Epithelial cell of esophagus (primary cell): ENCODE results near the gene FGD5.

Source experiments
- DNase-seq: peaks from one replicate; pipeline ENCODE4 v3.0.0; 2010; ENCODE audit warnings: low read depth
- H3K4me3 ChIP-seq: 2 replicates; pipeline ENCODE4 v1.5.1; 2011; ENCODE audit warnings: mild to moderate bottlenecking, low read length, control low read depth
- TF ChIP-seq, protein P1 (sequence below): IDR thresholded peaks from 2 replicates; pipeline ENCODE4 v1.5.1; 2011; ENCODE audit warnings: low read depth, mild to moderate bottlenecking, low read length, control low read depth, inconsistent platforms; ENCODE audit not compliant: insufficient read depth; ENCODE audit errors: missing control alignments

Gene FGD5

DNA sequence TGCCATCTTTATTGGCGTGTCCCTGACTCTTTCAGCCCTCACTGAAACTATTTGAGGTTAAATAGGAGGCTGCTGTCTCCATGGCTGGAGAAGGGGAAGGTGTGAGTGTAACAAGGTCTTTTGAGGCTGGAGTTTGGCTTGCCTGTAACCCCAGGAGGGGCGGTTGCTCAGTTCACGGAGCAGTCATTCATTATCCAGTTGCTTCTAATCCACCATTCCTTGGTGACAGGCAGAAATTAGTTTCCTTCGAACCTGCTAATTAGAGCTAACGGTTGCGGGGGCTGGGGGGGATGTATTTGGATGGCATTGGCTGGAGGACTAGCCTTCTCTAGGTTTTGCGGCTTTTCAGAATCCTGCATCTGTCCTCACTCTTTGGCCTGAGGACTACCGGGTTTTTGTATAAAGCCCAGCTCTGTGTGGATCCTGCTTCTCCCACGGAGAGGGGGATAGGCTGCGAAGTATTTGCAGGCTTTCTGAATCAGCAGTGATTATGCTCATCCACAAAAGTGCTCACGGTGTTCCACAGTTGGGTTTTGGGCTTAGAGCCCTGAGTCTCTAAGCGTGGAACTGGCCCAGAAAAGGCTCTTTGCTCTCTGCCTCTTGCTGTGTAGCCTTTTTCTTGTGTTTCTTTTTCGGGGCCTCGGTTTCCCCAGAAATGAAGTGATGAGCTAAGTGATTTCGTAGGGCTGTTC lies 18.6 kb downstream of the FGD5 start:
- H3K4me3 ChIP-seq = no peak overlapping the region
- TF ChIP-seq, protein P1, sequence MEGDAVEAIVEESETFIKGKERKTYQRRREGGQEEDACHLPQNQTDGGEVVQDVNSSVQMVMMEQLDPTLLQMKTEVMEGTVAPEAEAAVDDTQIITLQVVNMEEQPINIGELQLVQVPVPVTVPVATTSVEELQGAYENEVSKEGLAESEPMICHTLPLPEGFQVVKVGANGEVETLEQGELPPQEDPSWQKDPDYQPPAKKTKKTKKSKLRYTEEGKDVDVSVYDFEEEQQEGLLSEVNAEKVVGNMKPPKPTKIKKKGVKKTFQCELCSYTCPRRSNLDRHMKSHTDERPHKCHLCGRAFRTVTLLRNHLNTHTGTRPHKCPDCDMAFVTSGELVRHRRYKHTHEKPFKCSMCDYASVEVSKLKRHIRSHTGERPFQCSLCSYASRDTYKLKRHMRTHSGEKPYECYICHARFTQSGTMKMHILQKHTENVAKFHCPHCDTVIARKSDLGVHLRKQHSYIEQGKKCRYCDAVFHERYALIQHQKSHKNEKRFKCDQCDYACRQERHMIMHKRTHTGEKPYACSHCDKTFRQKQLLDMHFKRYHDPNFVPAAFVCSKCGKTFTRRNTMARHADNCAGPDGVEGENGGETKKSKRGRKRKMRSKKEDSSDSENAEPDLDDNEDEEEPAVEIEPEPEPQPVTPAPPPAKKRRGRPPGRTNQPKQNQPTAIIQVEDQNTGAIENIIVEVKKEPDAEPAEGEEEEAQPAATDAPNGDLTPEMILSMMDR = no peak
- no peak for DNase-seq

DNA sequence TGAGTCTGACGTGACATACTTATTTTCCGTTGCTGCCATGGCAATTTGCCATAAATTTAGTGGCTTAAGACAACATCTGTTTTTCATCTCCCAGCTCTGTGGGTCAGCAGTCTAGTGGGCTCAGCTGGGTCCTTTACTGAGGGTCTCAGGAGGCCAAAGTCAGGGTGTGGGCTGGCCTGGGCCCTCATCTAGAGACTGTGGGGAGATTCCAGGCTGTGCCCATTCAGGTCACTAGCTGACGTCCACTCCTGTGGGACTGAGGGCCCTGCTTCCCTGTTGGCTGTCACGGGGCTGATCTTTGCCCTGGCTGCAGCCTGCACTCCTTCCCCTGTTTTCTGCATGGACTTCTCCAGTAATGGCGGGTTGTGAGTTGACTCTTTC lies 19.1 kb downstream of the FGD5 start:
- no peak overlapping the region for H3K4me3 ChIP-seq
- TF ChIP-seq, protein P1 = no peak
- DNase-seq = no peak

DNA sequence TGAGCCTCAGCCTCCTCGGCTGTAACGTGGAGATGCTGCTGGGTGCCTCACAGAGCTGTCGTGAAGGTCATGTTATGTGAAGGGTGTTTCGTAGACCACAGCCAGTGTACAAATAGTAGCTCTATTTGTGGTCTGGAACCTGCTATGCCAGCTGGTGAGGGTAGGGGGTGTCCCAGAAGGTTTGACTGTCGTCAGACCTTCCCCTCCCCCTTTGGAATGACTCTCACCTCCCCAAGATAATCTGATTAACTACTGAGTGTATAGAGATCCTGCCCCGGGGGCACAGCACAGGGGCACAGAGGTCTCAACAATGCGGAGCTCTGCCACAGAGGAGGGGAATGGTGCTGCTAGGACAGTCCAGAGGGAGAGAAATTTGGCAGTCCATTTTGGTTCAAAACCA lies 20.5 kb downstream of the FGD5 start:
- DNase-seq = no peak
- TF ChIP-seq, protein P1 = no peak
- H3K4me3 ChIP-seq = no peak overlapping the region

DNA sequence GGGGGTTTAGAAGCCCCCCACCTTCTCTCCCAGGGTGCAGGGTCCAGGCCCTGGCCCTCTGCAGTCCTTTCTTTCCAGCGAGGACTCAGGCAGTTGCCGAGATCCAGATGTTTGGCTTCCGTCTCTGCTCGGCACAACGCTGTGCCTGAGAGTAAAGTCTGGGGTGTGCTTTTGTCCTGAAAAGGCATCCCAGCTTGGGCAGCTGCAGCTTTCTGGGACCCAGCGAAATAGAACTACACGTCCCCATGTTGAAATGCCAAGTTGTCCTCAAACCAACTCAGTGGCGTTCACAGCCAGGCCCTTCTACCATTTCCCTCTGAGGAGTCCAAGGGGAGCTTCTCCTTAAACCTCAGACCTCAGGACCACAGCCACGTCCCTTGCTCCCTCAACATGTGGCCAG lies 23.1 kb downstream of the FGD5 start:
- H3K4me3 ChIP-seq = no peak overlapping the region
- no peak for DNase-seq
- TF ChIP-seq, protein P1 = no peak

DNA sequence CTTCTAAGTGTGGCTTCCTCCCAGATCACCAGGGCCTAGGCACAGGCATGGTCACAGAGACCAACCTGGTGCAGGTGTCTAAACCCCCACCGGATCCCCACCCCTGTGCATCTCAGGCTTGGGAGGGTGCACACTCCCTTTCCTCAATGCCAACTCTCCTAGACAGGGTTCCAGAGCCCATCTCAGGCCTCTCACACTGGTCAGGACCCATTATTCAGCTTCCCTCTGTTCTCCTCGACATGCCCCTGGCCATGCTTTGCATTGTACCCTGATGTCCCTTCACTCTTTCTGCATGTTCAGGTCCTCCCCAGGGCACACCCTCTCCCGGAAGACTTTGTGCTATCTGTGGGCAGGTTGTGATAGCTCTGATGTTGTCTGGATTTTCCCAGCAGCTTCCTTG lies 23.5 kb downstream of the FGD5 start:
- TF ChIP-seq, protein P1 = no peak
- H3K4me3 ChIP-seq = no peak overlapping the region
- no peak for DNase-seq

DNA sequence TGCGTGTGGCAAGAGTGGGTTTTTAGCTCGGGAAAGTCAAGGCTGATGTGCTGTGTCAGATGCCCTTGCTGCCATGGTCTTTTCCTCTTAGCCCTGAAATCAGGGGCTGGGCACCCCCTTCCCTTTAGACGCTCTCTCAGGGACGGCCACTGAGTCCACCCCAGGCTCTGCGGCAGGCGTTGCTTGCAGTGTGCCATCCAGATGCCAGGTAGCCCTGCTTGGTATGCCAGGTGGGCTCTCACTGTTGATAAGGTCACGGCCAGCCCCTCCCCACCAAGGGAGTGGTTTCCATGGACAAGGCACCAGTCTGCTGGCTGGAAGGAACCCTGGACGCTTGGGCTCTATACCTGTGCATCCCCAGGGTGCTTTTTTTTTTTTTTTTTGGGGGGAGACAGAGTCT lies 24.6 kb downstream of the FGD5 start:
- no peak for DNase-seq
- no peak overlapping the region for H3K4me3 ChIP-seq
- TF ChIP-seq, protein P1 = no peak
